ENCODE results near the gene ARHGEF40. TPM values are rescaled to one million over a fixed set of nuclear protein-coding genes. Genes with fewer than 3 reads are reported as not detected.

Gene ARHGEF40
- total RNA-seq, 1 donor from 2014 or later: 1.4 TPM

DNA sequence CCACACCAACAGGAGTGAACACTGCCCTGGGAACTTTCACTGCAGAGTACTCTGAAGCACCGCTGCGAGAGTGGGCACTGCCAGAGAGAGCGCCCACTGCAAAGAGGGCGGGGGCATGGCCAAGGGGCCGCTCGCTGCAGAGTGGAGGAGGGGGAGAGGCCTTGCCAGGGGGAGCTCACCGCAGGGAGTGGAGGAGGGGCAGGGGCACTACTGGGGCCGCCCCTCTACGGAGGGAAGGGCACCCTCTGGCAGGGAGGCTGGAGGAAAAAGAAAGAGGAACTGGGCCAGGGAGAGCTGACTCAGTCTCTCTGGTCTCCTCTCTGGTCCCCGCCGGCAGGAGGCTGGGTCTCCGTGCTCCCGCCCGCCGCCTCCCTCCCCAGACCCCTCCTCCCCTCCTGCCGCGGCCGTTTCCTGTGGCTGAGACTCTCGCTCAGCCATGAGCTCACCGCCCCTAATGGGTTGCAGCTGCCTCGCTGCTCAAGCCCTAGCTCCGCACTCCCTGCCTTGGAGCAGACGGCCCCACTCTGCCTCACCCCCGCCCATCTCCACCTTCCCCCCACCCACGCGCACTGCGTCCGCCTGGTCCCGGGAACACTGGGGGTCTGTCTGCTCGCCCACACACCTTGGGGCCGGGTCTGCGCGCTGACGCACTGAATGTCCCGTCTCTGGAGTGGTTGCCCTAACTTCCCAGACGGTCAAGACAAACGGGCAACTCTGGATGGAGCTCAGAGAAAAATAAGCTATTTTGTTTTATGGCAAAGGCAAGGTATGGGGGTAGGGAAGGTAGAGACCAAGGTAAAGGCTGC lies 1.3 kb downstream of the ARHGEF40 start:
- ChIA-PET CTCF (interaction anchor here (0.9 to 3.3 kb wide), 10 partner anchors 14 to 101 kb away, joined by 3 to 62 read pairs (median 5); partner anchors contain the start of gene TMEM253), POLR2A (interaction anchor here (0.6 to 2.6 kb wide), 8 partner anchors 16 to 522 kb away, joined by 3 to 21 read pairs (median 4); partner anchors contain the start of gene TMEM253)
- H3K4me1 Mint-ChIP-seq: peaks cover 42% of the 10 kb centered on the region
- no peaks in the 10 kb centered on the region for H3K36me3 Mint-ChIP-seq (ENCODE audit: low read depth)
- TF ChIP-seq, protein P1, sequence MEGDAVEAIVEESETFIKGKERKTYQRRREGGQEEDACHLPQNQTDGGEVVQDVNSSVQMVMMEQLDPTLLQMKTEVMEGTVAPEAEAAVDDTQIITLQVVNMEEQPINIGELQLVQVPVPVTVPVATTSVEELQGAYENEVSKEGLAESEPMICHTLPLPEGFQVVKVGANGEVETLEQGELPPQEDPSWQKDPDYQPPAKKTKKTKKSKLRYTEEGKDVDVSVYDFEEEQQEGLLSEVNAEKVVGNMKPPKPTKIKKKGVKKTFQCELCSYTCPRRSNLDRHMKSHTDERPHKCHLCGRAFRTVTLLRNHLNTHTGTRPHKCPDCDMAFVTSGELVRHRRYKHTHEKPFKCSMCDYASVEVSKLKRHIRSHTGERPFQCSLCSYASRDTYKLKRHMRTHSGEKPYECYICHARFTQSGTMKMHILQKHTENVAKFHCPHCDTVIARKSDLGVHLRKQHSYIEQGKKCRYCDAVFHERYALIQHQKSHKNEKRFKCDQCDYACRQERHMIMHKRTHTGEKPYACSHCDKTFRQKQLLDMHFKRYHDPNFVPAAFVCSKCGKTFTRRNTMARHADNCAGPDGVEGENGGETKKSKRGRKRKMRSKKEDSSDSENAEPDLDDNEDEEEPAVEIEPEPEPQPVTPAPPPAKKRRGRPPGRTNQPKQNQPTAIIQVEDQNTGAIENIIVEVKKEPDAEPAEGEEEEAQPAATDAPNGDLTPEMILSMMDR (IDR thresholded peaks at IDR 0.05): no peak
- H3K27ac Mint-ChIP-seq: peak overlapping the region; percentile 41
- peak; percentile 63 for DNase-seq
- H3K9me3 Mint-ChIP-seq: no peaks in the 10 kb centered on the region
- H3K27me3 Mint-ChIP-seq: peaks cover 11% of the 10 kb centered on the region
- peak overlapping the region; percentile 83 for H3K4me3 Mint-ChIP-seq
- peak; percentile 72 for ATAC-seq (ENCODE audit: low read depth)
- intact Hi-C loops (cut with micrococcal nuclease): loop anchor here (2.0 to 10.0 kb wide), 2 partner anchors 47 to 437 kb away; partner anchors contain the start of gene NDRG2

DNA sequence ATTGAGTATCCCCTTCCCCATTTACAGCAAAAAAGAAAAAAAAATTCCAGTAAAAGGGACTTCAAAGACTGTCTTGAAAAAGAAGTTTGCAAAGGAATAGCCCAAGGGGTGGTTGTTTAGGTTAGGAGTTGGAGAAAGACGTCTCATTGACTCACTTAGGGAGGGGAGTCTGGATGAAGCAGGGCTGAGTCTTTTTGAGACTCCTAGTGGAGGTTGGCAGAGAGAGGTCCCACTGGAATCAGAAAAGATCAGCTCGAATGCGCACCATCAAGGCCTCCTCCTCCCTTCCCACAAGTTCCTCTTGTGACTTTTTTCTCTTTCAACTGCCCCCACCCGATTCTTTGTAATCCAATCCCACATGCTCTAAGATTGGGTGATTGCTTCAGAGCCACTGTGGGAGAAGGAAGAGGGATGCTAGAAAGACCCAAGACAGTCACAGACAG lies 1.9 kb downstream of the ARHGEF40 start:
- POLR2A ChIA-PET: interaction anchor here (0.6 to 2.6 kb wide), 3 partner anchors 32 to 523 kb away, joined by 4 to 21 read pairs (median 7); no protein-coding TSS in a partner anchor
- Mint-ChIP-seq H3K9me3 (no peaks in the 10 kb centered on the region), H3K27ac (peak overlapping the region; percentile 18), H3K4me3 (peak overlapping the region; percentile 83), H3K36me3 (ENCODE audit: low read depth) (no peaks in the 10 kb centered on the region), H3K27me3 (peaks cover 7% of the 10 kb centered on the region), H3K4me1 (peaks cover 42% of the 10 kb centered on the region)
- TF ChIP-seq, protein P1 (IDR thresholded peaks at IDR 0.05): no peak
- ATAC-seq (ENCODE audit: low read depth) (no peak), DNase-seq (no peak)
- intact Hi-C loops (cut with micrococcal nuclease): loop anchor here (10.0 kb wide), 1 partner anchor 437 kb away; no protein-coding TSS in a partner anchor
- CTCF ChIA-PET: interaction anchor here (0.9 to 3.3 kb wide), 8 partner anchors 14 to 101 kb away, joined by 3 to 62 read pairs (median 8); partner anchors contain the start of gene TMEM253

DNA sequence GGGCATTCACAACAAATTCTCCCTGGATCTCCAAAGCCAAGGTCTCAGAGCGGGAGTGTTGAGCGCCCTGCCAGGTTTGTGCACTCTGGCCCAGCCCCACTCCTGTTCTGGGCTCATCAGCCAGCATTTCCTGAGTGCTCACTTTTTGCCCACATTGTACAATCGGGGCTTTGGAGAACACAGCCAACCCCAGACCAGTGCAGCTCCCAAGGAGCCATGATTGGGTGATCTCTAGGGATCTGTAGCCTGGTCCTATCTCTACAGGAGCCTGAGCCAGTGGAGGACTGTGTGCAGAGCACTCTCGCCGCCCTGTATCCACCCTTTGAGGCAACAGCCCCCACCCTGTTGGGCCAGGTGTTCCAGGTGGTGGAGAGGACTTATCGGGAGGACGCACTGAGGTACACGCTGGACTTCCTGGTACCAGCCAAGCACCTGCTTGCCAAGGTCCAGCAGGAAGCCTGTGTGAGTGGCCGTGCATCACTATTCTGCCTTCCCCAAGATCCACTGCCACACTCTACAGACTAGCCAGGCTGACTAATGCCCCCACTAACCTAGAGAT lies 2.8 kb downstream of the ARHGEF40 start:
- H3K27ac Mint-ChIP-seq: peak overlapping the region; percentile 15
- H3K9me3 Mint-ChIP-seq: no peaks in the 10 kb centered on the region
- peak overlapping the region; percentile 4 for H3K4me3 Mint-ChIP-seq
- DNase-seq: no peak
- intact Hi-C loops (cut with micrococcal nuclease): loop anchor here (10.0 kb wide), 1 partner anchor 438 kb away; no protein-coding TSS in a partner anchor
- POLR2A ChIA-PET: no interaction called here
- ATAC-seq (ENCODE audit: low read depth): no peak
- H3K27me3 Mint-ChIP-seq: peaks cover 7% of the 10 kb centered on the region
- TF ChIP-seq, protein P1 (IDR thresholded peaks at IDR 0.05): no peak
- peaks cover 42% of the 10 kb centered on the region for H3K4me1 Mint-ChIP-seq
- no peaks in the 10 kb centered on the region for H3K36me3 Mint-ChIP-seq (ENCODE audit: low read depth)
- CTCF ChIA-PET: interaction anchor here (2.7 to 3.3 kb wide), 2 partner anchors 31 to 58 kb away, joined by 23 to 62 read pairs; partner anchors contain the start of gene TMEM253

DNA sequence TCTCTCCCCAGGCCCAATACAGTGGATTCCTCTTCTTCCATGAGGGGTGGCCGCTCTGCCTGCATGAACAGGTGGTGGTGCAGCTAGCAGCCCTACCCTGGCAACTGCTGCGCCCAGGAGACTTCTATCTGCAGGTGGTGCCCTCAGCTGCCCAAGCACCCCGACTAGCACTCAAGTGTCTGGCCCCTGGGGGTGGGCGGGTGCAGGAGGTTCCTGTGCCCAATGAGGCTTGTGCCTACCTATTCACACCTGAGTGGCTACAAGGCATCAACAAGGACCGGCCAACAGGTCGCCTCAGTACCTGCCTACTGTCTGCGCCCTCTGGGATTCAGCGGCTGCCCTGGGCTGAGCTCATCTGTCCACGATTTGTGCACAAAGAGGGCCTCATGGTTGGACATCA lies 3.8 kb downstream of the ARHGEF40 start:
- Mint-ChIP-seq H3K36me3 (ENCODE audit: low read depth) (no peaks in the 10 kb centered on the region), H3K9me3 (no peaks in the 10 kb centered on the region), H3K27me3 (peaks cover 2% of the 10 kb centered on the region), H3K4me1 (peaks cover 35% of the 10 kb centered on the region), H3K4me3 (no peak overlapping the region), H3K27ac (no peak overlapping the region)
- DNase-seq: no peak
- ChIA-PET POLR2A (no interaction called here), CTCF (no interaction called here)
- ATAC-seq (ENCODE audit: low read depth): no peak
- TF ChIP-seq, protein P1 (IDR thresholded peaks at IDR 0.05): no peak
- intact Hi-C loops (cut with micrococcal nuclease): loop anchor here (10.0 kb wide), 1 partner anchor 439 kb away; no protein-coding TSS in a partner anchor
